Epithelial cell of esophagus (primary cell): Measurements from ENCODE around the gene PCBP3.

Source experiments
- DNase-seq: peaks from one replicate; pipeline ENCODE4 v3.0.0; 2010; ENCODE audit warnings: low read depth
- H3K4me3 ChIP-seq: 2 replicates; pipeline ENCODE4 v1.5.1; 2011; ENCODE audit warnings: mild to moderate bottlenecking, low read length, control low read depth
- CTCF ChIP-seq: IDR thresholded peaks from 2 replicates; pipeline ENCODE4 v1.5.1; 2011; ENCODE audit warnings: low read depth, mild to moderate bottlenecking, low read length, control low read depth, inconsistent platforms; ENCODE audit not compliant: insufficient read depth; ENCODE audit errors: missing control alignments

PCBP3 gene

GRCh38 chr21:45962531-45963231 lies 319.2 kb downstream of the PCBP3 start:
- H3K4me3 ChIP-seq, result no peak overlapping the region
- no peak for DNase-seq
- TF ChIP-seq CTCF, result no peak

- no peak for DNase-seq
- TF ChIP-seq CTCF, result no peak
- no peak overlapping the region for H3K4me3 ChIP-seq
Measured at GRCh38 chr21:45963232-45963570, 319.7 kb downstream of the PCBP3 start.

- no peak for DNase-seq
- TF ChIP-seq CTCF, result no peak
- no peak overlapping the region for H3K4me3 ChIP-seq
Measured at GRCh38 chr21:45964649-45965048, 321.1 kb downstream of the PCBP3 start.

GRCh38 chr21:45965084-45965809 lies 321.7 kb downstream of the PCBP3 start:
- no peak for TF ChIP-seq CTCF
- DNase-seq, result no peak

GRCh38 chr21:45966791-45967394 lies 323.4 kb downstream of the PCBP3 start:
- no peak for TF ChIP-seq CTCF
- DNase-seq, result no peak
- no peak overlapping the region for H3K4me3 ChIP-seq

More at GRCh38 chr21:45965084-45965809, 321.7 kb downstream of the PCBP3 start:
- no peak overlapping the region for H3K4me3 ChIP-seq

- DNase-seq, result no peak
- no peak for TF ChIP-seq CTCF
- H3K4me3 ChIP-seq, result no peak overlapping the region
Measured at GRCh38 chr21:45969921-45970673, 326.6 kb downstream of the PCBP3 start.
